ENCODE results near the gene PEAR1.

The PEAR1 gene

GRCh38 chr1:156893048-156893953 is at the start of gene PEAR1:
PEAR1 (plus strand) TSS chr1:156893718; CDS start chr1:156903927, 10,209 bp downstream.
- DNase-seq = no peak

GRCh38 chr1:156844102-156844501 is 49.4 kb upstream of the PEAR1 start:
- no peak for DNase-seq

- no peak for DNase-seq
Measured at GRCh38 chr1:156844638-156845037, 48.9 kb upstream of the PEAR1 start.

GRCh38 chr1:156845055-156845952 is 48.2 kb upstream of the PEAR1 start:
- no peak for DNase-seq

- DNase-seq = no peak
Measured at GRCh38 chr1:156845953-156846545, 47.5 kb upstream of the PEAR1 start.

GRCh38 chr1:156846643-156847042 is 46.9 kb upstream of the PEAR1 start:
- DNase-seq = no peak

GRCh38 chr1:156847591-156848460 is 45.7 kb upstream of the PEAR1 start:
- no peak for DNase-seq

- no peak for DNase-seq
Measured at GRCh38 chr1:156848461-156849150, 44.9 kb upstream of the PEAR1 start.

GRCh38 chr1:156849151-156849496 is 44.4 kb upstream of the PEAR1 start:
- DNase-seq = no peak

GRCh38 chr1:156851779-156852417 is 41.6 kb upstream of the PEAR1 start:
- DNase-seq = peak; percentile 66

GRCh38 chr1:156852418-156852874 is 41.1 kb upstream of the PEAR1 start:
- DNase-seq = peak; percentile 95

- no peak for DNase-seq
Measured at GRCh38 chr1:156853761-156854160, 39.8 kb upstream of the PEAR1 start.

GRCh38 chr1:156854634-156855033 is 38.9 kb upstream of the PEAR1 start:
- no peak for DNase-seq

- no peak for DNase-seq
Measured at GRCh38 chr1:156856282-156856785, 37.2 kb upstream of the PEAR1 start.

- DNase-seq = no peak
Measured at GRCh38 chr1:156857532-156857931, 36.0 kb upstream of the PEAR1 start.

- no peak for DNase-seq
Measured at GRCh38 chr1:156858555-156858956, 35.0 kb upstream of the PEAR1 start.

- no peak for DNase-seq
Measured at GRCh38 chr1:156858959-156859522, 34.5 kb upstream of the PEAR1 start, which contains the start of gene INSRR. INSRR (minus strand) TSS chr1:156859117; CDS start chr1:156858621, 496 bp downstream.

- no peak for DNase-seq
Measured at GRCh38 chr1:156859523-156860112, 33.9 kb upstream of the PEAR1 start.

- no peak for DNase-seq
Measured at GRCh38 chr1:156860113-156860627, 33.3 kb upstream of the PEAR1 start.

Measured in DMS153 (cell line).